GM21619 (cell line): ENCODE results near the gene BEST1.

Experiments used
- ATAC-seq: cut with Tn5 transposase; IDR thresholded peaks from one replicate; pipeline ENCODE4 v1.9.1; 2021; ENCODE audit not compliant: unreplicated experiment

BEST1 gene

GRCh38 chr11:62012832-62013461 is 62.8 kb downstream of the BEST1 start:
- ATAC-seq, result no peak
